Endothelial cell of umbilical vein (primary cell): ENCODE measurements around the gene STMN3. TPM values are rescaled to one million over a fixed set of nuclear protein-coding genes. Genes with fewer than 3 reads are reported as not detected.

Source experiments
- BruUV-seq: library from RNA; stranded (reverse); fragments of 400-500 nt; replicated peaks from 2 replicates; lab custom pipeline; 2021; lab: Mats Ljungman, UMichigan
- CTCF ChIA-PET: fragments of 300-600, 350-600 bp; sonication (Branson Sonifier 250); formaldehyde crosslinking; loops from one replicate; lab custom pipeline; 2021; ENCODE audit warnings: antibody characterized with exemption, inconsistent platforms; lab: Charles Lee
- POLR2A ChIA-PET: fragments of 300-600, 350-600 bp; sonication (Branson Sonifier 250); formaldehyde crosslinking; loops from one replicate; lab custom pipeline; 2021; ENCODE audit warnings: antibody characterized with exemption, inconsistent platforms; lab: Charles Lee
- DNase-seq: peaks from one replicate; pipeline ENCODE4 v3.0.0-alpha.2; 2011; ENCODE audit warnings: low read depth, low spot score
- FAIRE-seq: peaks from 2 replicates; lab custom pipeline; 2011; peaks lifted over from hg19 to GRCh38; lab: Jason Lieb, UNC
- H2AFZ ChIP-seq: 2 replicates; pipeline ENCODE4 v1.6.0; 2012; ENCODE audit warnings: low read depth, low read length, control low read depth, inconsistent platforms
- H3K27ac ChIP-seq: 2 replicates; pipeline ENCODE4 v1.5.1; 2011; ENCODE audit warnings: low read depth, mild to moderate bottlenecking, control low read depth, low read length, moderate library complexity; ENCODE audit not compliant: insufficient read depth
- H3K27me3 ChIP-seq, 2 experiments: 2 replicates each; pipeline versions ENCODE4 v1.6.0 to v1.6.1; 2011; ENCODE audit warnings: low read length in 2 of 2, mixed read lengths in 1 of 2; ENCODE audit not compliant: control insufficient read depth in 2 of 2, insufficient read depth in 2 of 2
- H3K36me3 ChIP-seq, 2 experiments: 2 replicates in 1 of 2; 3 replicates in 1 of 2; pipeline ENCODE4 v1.5.1; 2011; ENCODE audit warnings: low read length in 2 of 2, mild to moderate bottlenecking in 1 of 2, moderate library complexity in 1 of 2; ENCODE audit not compliant: control insufficient read depth in 2 of 2, insufficient read depth in 2 of 2; ENCODE audit errors: extremely low read depth in 1 of 2
- H3K4me1 ChIP-seq: 3 replicates; pipeline ENCODE4 v1.5.1; 2011; ENCODE audit warnings: mild to moderate bottlenecking, low read length; ENCODE audit not compliant: control insufficient read depth, insufficient read depth; ENCODE audit errors: extremely low read depth
- H3K4me2 ChIP-seq: 2 replicates; pipeline ENCODE4 v1.6.1; 2011; ENCODE audit warnings: low read length, control low read depth, mixed read lengths; ENCODE audit not compliant: insufficient read depth
- H3K4me3 ChIP-seq, 3 experiments: fragments of 200-600 bp in 1 of 3; sonication (generic), shearing (Covaris generic) in 1 of 3; replicated peaks in 1 of 3; 2 replicates each; pipeline ENCODE4 v1.5.1; 2011 to 2016; ENCODE audit warnings: control low read depth in 3 of 3, low read length in 3 of 3, mild to moderate bottlenecking in 2 of 3, inconsistent platforms in 1 of 3, low read depth in 1 of 3, moderate library complexity in 1 of 3; ENCODE audit not compliant: insufficient read depth in 1 of 3
- H3K79me2 ChIP-seq: 2 replicates; pipeline ENCODE4 v1.6.0; 2012; ENCODE audit warnings: low read length, inconsistent platforms; ENCODE audit not compliant: control insufficient read depth, insufficient read depth
- H3K9ac ChIP-seq: replicated peaks from 2 replicates; pipeline ENCODE3; 2011; ENCODE audit warnings: low read length, control low read depth; ENCODE audit not compliant: insufficient read depth; ENCODE audit errors: extremely low read depth
- H3K9me1 ChIP-seq: replicated peaks from 3 replicates; pipeline ENCODE4 v1.6.0; 2011; ENCODE audit warnings: mild to moderate bottlenecking, low read length; ENCODE audit not compliant: control insufficient read depth, insufficient read depth; ENCODE audit errors: extremely low read depth
- H3K9me3 ChIP-seq: replicated peaks from 2 replicates; pipeline ENCODE4 v1.5.1; 2012; ENCODE audit warnings: low read length, inconsistent platforms; ENCODE audit not compliant: control insufficient read depth, insufficient read depth
- H4K20me1 ChIP-seq: replicated peaks from 2 replicates; pipeline ENCODE3; 2011; ENCODE audit warnings: mild to moderate bottlenecking, low read length; ENCODE audit not compliant: control insufficient read depth, insufficient read depth; ENCODE audit errors: extremely low read depth
- CTCF ChIP-seq, 2 donors: IDR thresholded peaks; 1 replicate in 1 of 2; 2 replicates in 1 of 2; pipeline ENCODE4 v1.5.1; 2011; ENCODE audit warnings: low read length in 2 of 2, mild to moderate bottlenecking in 2 of 2, moderate library complexity in 2 of 2, control low read depth in 1 of 2, inconsistent platforms in 1 of 2, low read depth in 1 of 2; ENCODE audit not compliant: insufficient read depth in 1 of 2; ENCODE audit errors: extremely low read depth in 1 of 2
- EZH2 ChIP-seq: IDR thresholded peaks from 2 replicates; pipeline ENCODE4 v1.6.1; 2012; ENCODE audit warnings: borderline replicate concordance, low read depth, mild to moderate bottlenecking, moderate library complexity, low read length, inconsistent platforms; ENCODE audit not compliant: severe bottlenecking
- FOS ChIP-seq: IDR thresholded peaks from 2 replicates; pipeline ENCODE4 v1.6.1; 2011; ENCODE audit warnings: mild to moderate bottlenecking, low read length, moderate library complexity, borderline replicate concordance; ENCODE audit not compliant: insufficient read depth
- GATA2 ChIP-seq: IDR thresholded peaks from 2 replicates; pipeline ENCODE4 v1.7.0; 2011; ENCODE audit warnings: low read depth, mild to moderate bottlenecking, moderate library complexity, mixed read lengths, low read length; ENCODE audit not compliant: insufficient read length, insufficient read depth
- JUN ChIP-seq: IDR thresholded peaks from 2 replicates; pipeline ENCODE4 v1.6.1; 2011; ENCODE audit warnings: borderline replicate concordance, low read depth; ENCODE audit not compliant: insufficient read length, insufficient read depth
- MYC ChIP-seq: IDR thresholded peaks from one replicate; pipeline ENCODE4 v1.6.1; 2011; ENCODE audit warnings: mild to moderate bottlenecking, low read depth, low read length
- POLR2A ChIP-seq: IDR thresholded peaks from 2 replicates; pipeline ENCODE4 v1.6.1; 2012; ENCODE audit warnings: low read depth, mild to moderate bottlenecking, control low read depth, low read length
- POLR2AphosphoS5 ChIP-seq: IDR thresholded peaks from 2 replicates; pipeline ENCODE4 v1.6.1; 2012; ENCODE audit warnings: low read depth, mild to moderate bottlenecking, control low read depth, low read length, moderate library complexity; ENCODE audit not compliant: insufficient read depth
- dilution Hi-C: fragments of 300-500 bp; cut with MboI; formaldehyde crosslinking; loops from one replicate; pipeline ENCODE4 v1.15.0; 2019; ENCODE audit warnings: low sequenced_read_pairs; ENCODE audit not compliant: extremely low pct_ligation_motif_present
- intact Hi-C: fragments of 100-400 bp; cut with micrococcal nuclease; formaldehyde crosslinking; loops from one replicate; pipeline ENCODE4 v1.10.0; 2022
- polyA plus RNA-seq, 4 experiments: library from polyadenylated mRNA; depleted of rRNA in 3 of 4; stranded (reverse) in 3 of 4; unstranded in 1 of 4; fragments of >200 nt; gene quantifications; 2 replicates each; pipeline versions ENCODE4 v1.2.1 to v1.2.3, GENCODE V29; 2011 to 2012; ENCODE audit warnings: missing spikeins in 1 of 4
- total RNA-seq: library from RNA; stranded (reverse); gene quantifications from 2 replicates; pipeline ENCODE4 v1.2.3, GENCODE V29; 2021
- TF ChIP-seq, protein P1 (sequence below): IDR thresholded peaks from 2 replicates; pipeline ENCODE4 v1.6.1; 2011; ENCODE audit not compliant: insufficient read depth, insufficient read length

STMN3 gene
- total and polyA plus RNA-seq, 2 donors (not counting 3 experiments of a cell fraction or from before 2014, with no cell fraction given): 1.7 to 4.7 TPM

- H3K27ac ChIP-seq: no peak overlapping the region
- no peak for TF ChIP-seq POLR2AphosphoS5
- TF ChIP-seq EZH2: no peak
- TF ChIP-seq MYC: no peak
- no peak for TF ChIP-seq CTCF (IDR thresholded peaks at IDR 0.05; ENCODE audit: extremely low read depth in 1 of 2, insufficient read depth in 1 of 2, low read depth in 1 of 2, low read length in 2 of 2)
- no peak for TF ChIP-seq POLR2A
- TF ChIP-seq FOS: no peak
- TF ChIP-seq JUN: no peak
- TF ChIP-seq, protein P1, sequence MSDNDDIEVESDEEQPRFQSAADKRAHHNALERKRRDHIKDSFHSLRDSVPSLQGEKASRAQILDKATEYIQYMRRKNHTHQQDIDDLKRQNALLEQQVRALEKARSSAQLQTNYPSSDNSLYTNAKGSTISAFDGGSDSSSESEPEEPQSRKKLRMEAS: no peak
- TF ChIP-seq GATA2: no peak
- H3K4me1 ChIP-seq: no peaks in the 10 kb centered on the region
- BruUV-seq: no TSS peak
- H3K9me1 ChIP-seq: no peaks in the 10 kb centered on the region
- FAIRE-seq: no peak
- H3K79me2 ChIP-seq: peaks cover 12% of the 10 kb centered on the region
- no peaks in the 10 kb centered on the region for H3K9me3 ChIP-seq
- no peak overlapping the region for H3K9ac ChIP-seq
- dilution Hi-C loops (no loop called here), intact Hi-C loops (no loop called here)
- POLR2A ChIA-PET: no interaction called here
- DNase-seq: no peak
- no peak overlapping the region for H3K4me3 ChIP-seq
- CTCF ChIA-PET: no interaction called here
- no peaks in the 10 kb centered on the region for H3K27me3 ChIP-seq
- H3K36me3 ChIP-seq: peaks cover 5 to 8% of the 10 kb centered on the region in 2 experiments
- H2AFZ ChIP-seq: no peak overlapping the region
- no peaks in the 10 kb centered on the region for H4K20me1 ChIP-seq
- H3K4me2 ChIP-seq: no peak overlapping the region
These were observed 46.5 kb downstream of the STMN3 start for GRCh38 chr20:63606686-63607085.
